GM19467 (cell line): Measurements from ENCODE around the gene CD247.
"Not testable (repeated sequence)": the region's sequence is repeated elsewhere in the genome, so short reads cannot be mapped to it uniquely, and the experiment has no call there.

Experiments used
- ATAC-seq: cut with Tn5 transposase; IDR thresholded peaks from one replicate; pipeline ENCODE4 v1.9.1; 2021; ENCODE audit warnings: mild to moderate bottlenecking, moderate library complexity; ENCODE audit not compliant: unreplicated experiment

CD247 gene

GRCh38 chr1:167518331-167518700, at the start of gene CD247:
TSS of gene CD247 (minus strand) at chr1:167518529. CDS start at chr1:167518465, 64 bp downstream.
- no peak for ATAC-seq

GRCh38 chr1:167567663-167568062, 49.3 kb upstream of the CD247 start:
- ATAC-seq, result no peak

- no peak for ATAC-seq
Observed at GRCh38 chr1:167566766-167567165, 48.4 kb upstream of the CD247 start.

- no peak for ATAC-seq
Observed at GRCh38 chr1:167565922-167566321, 47.6 kb upstream of the CD247 start.

GRCh38 chr1:167564612-167565270, 46.4 kb upstream of the CD247 start:
- no peak for ATAC-seq

- no peak for ATAC-seq
Observed at GRCh38 chr1:167563579-167564246, 45.4 kb upstream of the CD247 start.

GRCh38 chr1:167562702-167563101, 44.4 kb upstream of the CD247 start:
- no peak for ATAC-seq

- no peak for ATAC-seq
Observed at GRCh38 chr1:167561753-167562152, 43.4 kb upstream of the CD247 start.

- ATAC-seq, result no peak
Observed at GRCh38 chr1:167555971-167556714, 37.8 kb upstream of the CD247 start.

GRCh38 chr1:167555072-167555471, 36.7 kb upstream of the CD247 start:
- not testable (repeated sequence) for ATAC-seq

GRCh38 chr1:167554028-167554779, 35.9 kb upstream of the CD247 start:
- peak; percentile 3 for ATAC-seq

GRCh38 chr1:167553136-167554027, 35.1 kb upstream of the CD247 start, which contains the start of gene CREG1:
TSS of gene CREG1 (minus strand) at chr1:167553762.
- ATAC-seq, result peak; percentile 96

GRCh38 chr1:167551362-167551761, 33.0 kb upstream of the CD247 start:
- no peak for ATAC-seq

GRCh38 chr1:167548059-167548932, 30.0 kb upstream of the CD247 start:
- ATAC-seq, result no peak

GRCh38 chr1:167546935-167547334, 28.6 kb upstream of the CD247 start:
- no peak for ATAC-seq

- ATAC-seq, result no peak
Observed at GRCh38 chr1:167545349-167545748, 27.0 kb upstream of the CD247 start.

GRCh38 chr1:167544447-167545093, 26.2 kb upstream of the CD247 start:
- ATAC-seq, result no peak

GRCh38 chr1:167543199-167543990, 25.1 kb upstream of the CD247 start:
- ATAC-seq, result no peak
